GM21515 (cell line): ENCODE results near the gene ELAVL4.

Experiments
- ATAC-seq: cut with Tn5 transposase; IDR thresholded peaks from one replicate; pipeline ENCODE4 v1.9.1; 2021; ENCODE audit not compliant: unreplicated experiment

The ELAVL4 gene

GRCh38 chr1:50246869-50247268 lies 138.1 kb downstream of the ELAVL4 start:
- ATAC-seq: no peak

- ATAC-seq: peak; percentile 71
Observed at GRCh38 chr1:50251702-50252101, 143.0 kb downstream of the ELAVL4 start.

- no peak for ATAC-seq
Observed at GRCh38 chr1:50252196-50252595, 143.5 kb downstream of the ELAVL4 start.
